Epithelial cell of prostate (primary cell): ENCODE data around the gene CORO6.
"Not testable (repeated sequence)": the region's sequence is repeated elsewhere in the genome, so short reads cannot be mapped to it uniquely, and the experiment has no call there.

ENCODE experiments used
- DNase-seq: peaks from one replicate; pipeline ENCODE4 v3.0.0-alpha.2; 2011; ENCODE audit warnings: low read depth, low spot score
- H3K27ac ChIP-seq: fragments of 450-650 bp; 2 replicates; pipeline ENCODE4 v1.5.1; 2017; ENCODE audit warnings: mild to moderate bottlenecking

Gene CORO6

GRCh38 chr17:29622337-29623282 is at the start of gene CORO6:
Gene CORO6, minus strand, starts transcription at chr17:29622912. Its CDS starts 1,491 bp downstream, at chr17:29621421.
- no peak for DNase-seq
- peak within 1 kb of the TSS; percentile 80 for H3K27ac ChIP-seq

GRCh38 chr17:29671661-29672060 is 48.9 kb upstream of the CORO6 start:
- DNase-seq: no peak
- H3K27ac ChIP-seq: no peak overlapping the region

- no peak overlapping the region for H3K27ac ChIP-seq
- DNase-seq: no peak
Observed at GRCh38 chr17:29669266-29669665, 46.6 kb upstream of the CORO6 start.

- DNase-seq: no peak
Observed at GRCh38 chr17:29667969-29668368, 45.3 kb upstream of the CORO6 start.

GRCh38 chr17:29665481-29665810 is 42.7 kb upstream of the CORO6 start:
- no peak for DNase-seq

More at GRCh38 chr17:29667969-29668368, 45.3 kb upstream of the CORO6 start:
- H3K27ac ChIP-seq: no peak overlapping the region

GRCh38 chr17:29664743-29665480 is 42.2 kb upstream of the CORO6 start:
- H3K27ac ChIP-seq: peak overlapping the region; percentile 90
- DNase-seq: peak; percentile 64

More at GRCh38 chr17:29665481-29665810, 42.7 kb upstream of the CORO6 start:
- peak overlapping the region; percentile 90 for H3K27ac ChIP-seq

GRCh38 chr17:29663155-29663554 is 40.4 kb upstream of the CORO6 start:
- no peak overlapping the region for H3K27ac ChIP-seq
- no peak for DNase-seq

- no peak overlapping the region for H3K27ac ChIP-seq
- no peak for DNase-seq
Observed at GRCh38 chr17:29661213-29661612, 38.5 kb upstream of the CORO6 start.

- no peak overlapping the region for H3K27ac ChIP-seq
- DNase-seq: no peak
Observed at GRCh38 chr17:29659155-29659554, 36.4 kb upstream of the CORO6 start.

- H3K27ac ChIP-seq: no peak overlapping the region
- DNase-seq: no peak
Observed at GRCh38 chr17:29655323-29655722, 32.6 kb upstream of the CORO6 start.

GRCh38 chr17:29653995-29654714 is 31.4 kb upstream of the CORO6 start:
- H3K27ac ChIP-seq: no peak overlapping the region

GRCh38 chr17:29652976-29653375 is 30.3 kb upstream of the CORO6 start:
- no peak for DNase-seq
- H3K27ac ChIP-seq: no peak overlapping the region

More at GRCh38 chr17:29653995-29654714, 31.4 kb upstream of the CORO6 start:
- no peak for DNase-seq

- not testable (repeated sequence) for H3K27ac ChIP-seq, DNase-seq
Observed at GRCh38 chr17:29651913-29652312, 29.2 kb upstream of the CORO6 start.

- DNase-seq: no peak
- H3K27ac ChIP-seq: no peak overlapping the region
Observed at GRCh38 chr17:29650396-29650795, 27.7 kb upstream of the CORO6 start.

GRCh38 chr17:29649359-29649758 is 26.6 kb upstream of the CORO6 start:
- H3K27ac ChIP-seq: no peak overlapping the region
- DNase-seq: no peak

- no peak overlapping the region for H3K27ac ChIP-seq
- DNase-seq: no peak
Observed at GRCh38 chr17:29648005-29648404, 25.3 kb upstream of the CORO6 start.

- H3K27ac ChIP-seq: peak overlapping the region; percentile 11
- no peak for DNase-seq
Observed at GRCh38 chr17:29645515-29646051, 22.9 kb upstream of the CORO6 start.

GRCh38 chr17:29643817-29644160 is 21.1 kb upstream of the CORO6 start:
- H3K27ac ChIP-seq: no peak overlapping the region
- DNase-seq: no peak

GRCh38 chr17:29642171-29642611 is 19.5 kb upstream of the CORO6 start:
- no peak for DNase-seq
- H3K27ac ChIP-seq: no peak overlapping the region

- DNase-seq: no peak
- peak overlapping the region; percentile 82 for H3K27ac ChIP-seq
Observed at GRCh38 chr17:29640981-29641642, 18.4 kb upstream of the CORO6 start.
